ENCODE measurements around the gene NT5C2.

DNA sequence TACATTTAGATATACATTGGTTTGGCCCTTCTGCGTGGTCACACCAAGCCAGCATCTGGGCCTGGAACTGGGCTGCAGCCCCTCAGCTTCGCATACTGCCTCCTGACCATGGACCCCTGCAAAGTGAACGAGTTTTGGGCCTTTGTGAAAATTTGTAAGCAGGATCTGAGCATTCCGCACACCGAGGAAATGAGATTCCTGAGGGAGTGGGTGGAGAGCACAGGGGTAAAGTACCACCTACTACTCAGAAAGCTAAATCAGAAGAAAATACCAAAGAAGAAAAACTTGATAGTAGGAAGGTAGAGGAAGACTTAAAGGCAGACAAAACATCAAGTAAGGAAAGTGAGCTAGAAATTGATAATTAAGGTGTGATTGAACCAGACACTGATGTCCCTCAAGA lies 22.5 kb upstream of the NT5C2 start:
- TF ChIP-seq CTCF (IDR thresholded peaks at IDR 0.05) (no peak), ZFX (IDR thresholded peaks at IDR 0.05; ENCODE audit: borderline replicate concordance) (no peak)
